Measurements from ENCODE around the gene ITPK1.

Gene ITPK1

DNA sequence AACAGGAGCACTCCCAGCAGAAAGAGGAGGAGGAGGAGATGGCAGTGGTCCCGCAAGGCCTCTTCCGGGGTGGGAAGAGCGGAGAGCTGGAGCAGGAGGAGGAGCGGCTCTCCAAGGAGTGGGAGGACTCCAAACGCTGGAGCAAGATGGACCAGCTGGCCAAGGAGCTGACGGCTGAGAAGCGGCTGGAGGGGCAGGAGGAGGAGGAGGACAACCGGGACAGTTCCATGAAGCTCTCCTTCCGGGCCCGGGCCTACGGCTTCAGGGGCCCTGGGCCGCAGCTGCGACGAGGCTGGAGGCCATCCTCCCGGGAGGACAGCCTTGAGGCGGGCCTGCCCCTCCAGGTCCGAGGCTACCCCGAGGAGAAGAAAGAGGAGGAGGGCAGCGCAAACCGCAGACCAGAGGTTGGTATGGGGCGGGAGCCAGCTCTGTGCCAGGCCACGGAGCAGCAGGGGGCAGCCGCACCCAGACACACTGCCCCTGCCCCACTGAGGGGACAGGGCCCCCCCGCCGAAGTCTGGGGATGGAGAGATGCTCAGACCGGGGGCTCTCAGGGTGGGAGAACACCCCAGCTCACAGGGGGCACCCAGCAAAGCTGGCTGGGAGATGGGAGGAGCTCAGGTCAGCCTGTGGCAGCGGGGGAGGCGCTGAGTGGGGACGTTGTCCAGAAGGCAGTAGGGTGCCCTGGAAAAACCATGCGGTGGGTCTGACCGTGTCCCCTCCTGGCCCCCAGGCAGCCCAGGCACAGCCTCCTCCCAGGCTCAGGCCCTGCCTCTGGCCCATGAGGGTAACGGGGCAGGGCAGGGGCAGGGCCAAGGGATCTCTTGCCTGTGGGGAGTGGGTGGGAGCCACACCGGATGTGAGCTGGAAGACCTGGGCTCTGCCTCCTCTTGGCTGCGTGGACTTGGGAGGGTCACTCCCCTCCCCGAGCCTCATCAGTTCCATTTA, 183.0 kb downstream of the ITPK1 start:
- no peak overlapping the region for H3K4me2 ChIP-seq (ENCODE audit: low read length)
- H3K4me3 ChIP-seq (ENCODE audit: low read length): no peak overlapping the region
- H3K36me3 ChIP-seq (ENCODE audit: control insufficient read depth, insufficient read depth, low read length): no peaks in the 10 kb centered on the region
- no peaks in the 10 kb centered on the region for H3K79me2 ChIP-seq (ENCODE audit: control insufficient read depth, insufficient read depth, low read length)
- DNase-seq: no peak
- H3K27me3 ChIP-seq (ENCODE audit: insufficient read depth, low read length, poor library complexity): no peaks in the 10 kb centered on the region
- H2AK5ac ChIP-seq (ENCODE audit: low read length): no peak overlapping the region
- no peak overlapping the region for H4K8ac ChIP-seq (ENCODE audit: low read depth, low read length)
- H3K79me1 ChIP-seq (ENCODE audit: low read length): no peaks in the 10 kb centered on the region
- no peak overlapping the region for H3K4ac ChIP-seq (ENCODE audit: low read depth, low read length)
- no peak overlapping the region for H3K9ac ChIP-seq (ENCODE audit: low read length)
- H3K18ac ChIP-seq (ENCODE audit: low read length): no peak overlapping the region
- no peak overlapping the region for H3K27ac ChIP-seq (ENCODE audit: low read depth, low read length)
- WGBS (ENCODE audit: extremely low coverage, insufficient coverage, low lambda C conversion rate): no CpG with 5 or more reads among the region's 35 CpGs
- no peak overlapping the region for H4K5ac ChIP-seq (ENCODE audit: low read length)
- H2BK5ac ChIP-seq (ENCODE audit: low read length): no peak overlapping the region
- H3K56ac ChIP-seq (ENCODE audit: low read length): no peak overlapping the region
- no peak overlapping the region for H2BK15ac ChIP-seq (replicated peaks; ENCODE audit: low read depth)
- no peak overlapping the region for H3K23ac ChIP-seq (ENCODE audit: low read length)
- H2BK120ac ChIP-seq (ENCODE audit: low read depth, low read length): no peak overlapping the region
- no peaks in the 10 kb centered on the region for H3K4me1 ChIP-seq (ENCODE audit: control insufficient read depth, low read depth, low read length)

DNA sequence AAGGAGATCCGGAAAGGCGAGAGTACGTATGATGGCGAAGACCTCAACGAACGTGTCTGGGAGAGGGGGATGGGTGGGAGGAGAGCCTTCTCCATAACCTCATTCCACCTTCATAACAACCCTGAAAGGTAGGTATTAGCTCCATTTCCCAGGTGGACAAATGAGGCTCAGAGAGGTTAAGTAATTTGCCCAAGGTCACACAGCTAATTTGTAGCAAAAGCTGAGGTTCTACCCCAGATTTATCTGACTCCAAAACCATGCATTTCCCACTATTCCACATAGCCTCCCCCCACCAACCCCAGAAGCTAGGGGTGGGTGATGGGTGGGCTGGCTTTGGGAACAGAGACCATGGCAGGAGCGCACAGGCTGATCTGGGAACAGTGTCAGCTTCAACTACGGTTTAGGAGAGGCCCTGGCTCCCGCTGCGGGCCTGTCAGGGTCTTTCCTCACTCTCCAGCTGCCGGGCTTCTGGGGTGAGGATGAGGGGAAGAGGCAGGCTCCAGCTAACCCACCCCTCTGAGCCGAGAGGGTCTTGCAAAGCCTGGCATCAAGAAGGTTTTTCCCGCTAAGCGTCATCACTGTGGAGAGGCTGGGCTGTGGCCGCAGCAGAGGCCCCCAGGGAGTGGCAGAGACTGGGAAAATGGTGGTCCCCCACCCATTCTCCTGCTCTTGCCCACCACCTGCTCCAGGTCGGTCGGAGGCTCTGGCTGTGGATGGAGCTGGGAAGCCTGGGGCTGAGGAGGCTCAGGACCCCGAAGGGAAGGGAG, 183.9 kb downstream of the ITPK1 start:
- H3K4me2 ChIP-seq (ENCODE audit: low read length): no peak overlapping the region

DNA sequence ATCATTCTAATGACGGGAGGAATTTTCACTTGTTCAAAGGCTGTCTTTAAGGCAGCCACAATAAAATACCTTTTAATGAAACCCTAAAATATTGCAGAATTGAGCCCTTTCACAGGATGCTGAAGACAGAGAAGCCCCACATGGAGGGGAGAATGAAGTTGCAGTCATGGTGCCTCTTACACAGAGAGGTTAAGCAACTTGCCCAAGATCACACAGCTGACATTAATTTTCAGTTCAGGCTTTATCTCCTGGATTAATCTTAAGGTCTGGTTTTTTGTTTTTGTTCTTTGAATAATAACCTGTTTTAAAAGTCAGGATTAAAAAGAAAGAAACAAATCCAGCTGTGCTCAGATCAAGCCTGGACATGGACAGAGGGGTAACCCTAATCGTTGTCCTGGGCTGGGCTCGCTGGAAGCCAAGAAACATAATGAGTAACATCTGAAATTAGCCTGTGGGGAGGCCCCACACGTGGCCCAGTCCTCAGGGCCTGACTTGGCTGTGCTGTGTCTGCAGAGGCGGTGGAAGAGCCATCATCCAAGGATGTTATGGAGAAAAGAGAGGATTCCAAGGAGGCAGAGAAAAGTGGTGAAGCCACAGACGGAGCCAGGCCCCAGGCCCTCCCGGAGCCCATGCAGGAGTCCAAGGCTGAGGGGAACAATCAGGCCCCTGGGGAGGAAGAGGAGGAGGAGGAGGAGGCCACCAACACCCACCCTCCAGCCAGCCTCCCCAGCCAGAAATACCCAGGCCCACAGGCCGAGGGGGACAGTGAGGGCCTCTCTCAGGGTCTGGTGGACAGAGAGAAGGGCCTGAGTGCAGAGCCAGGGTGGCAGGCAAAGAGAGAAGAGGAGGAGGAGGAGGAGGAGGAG, 184.8 kb downstream of the ITPK1 start:
- no peak overlapping the region for H3K23ac ChIP-seq (ENCODE audit: low read length)
- no peak overlapping the region for H3K4me3 ChIP-seq (ENCODE audit: low read length)
- no peak overlapping the region for H2AK5ac ChIP-seq (ENCODE audit: low read length)
- no peak overlapping the region for H3K56ac ChIP-seq (ENCODE audit: low read length)
- H3K79me1 ChIP-seq (ENCODE audit: low read length): no peaks in the 10 kb centered on the region
- no CpG with 5 or more reads among the region's 8 CpGs for WGBS (ENCODE audit: extremely low coverage, insufficient coverage, low lambda C conversion rate)
- H3K4me2 ChIP-seq (ENCODE audit: low read length): no peak overlapping the region
- no peaks in the 10 kb centered on the region for H3K27me3 ChIP-seq (ENCODE audit: insufficient read depth, low read length, poor library complexity)
- no peak overlapping the region for H3K4ac ChIP-seq (ENCODE audit: low read depth, low read length)
- no peak overlapping the region for H3K9ac ChIP-seq (ENCODE audit: low read length)
- DNase-seq: no peak
- no peaks in the 10 kb centered on the region for H3K36me3 ChIP-seq (ENCODE audit: control insufficient read depth, insufficient read depth, low read length)
- H2BK15ac ChIP-seq (replicated peaks; ENCODE audit: low read depth): no peak overlapping the region
- no peak overlapping the region for H4K8ac ChIP-seq (ENCODE audit: low read depth, low read length)
- H2BK5ac ChIP-seq (ENCODE audit: low read length): no peak overlapping the region
- H4K5ac ChIP-seq (ENCODE audit: low read length): no peak overlapping the region
- no peak overlapping the region for H2BK120ac ChIP-seq (ENCODE audit: low read depth, low read length)
- no peaks in the 10 kb centered on the region for H3K79me2 ChIP-seq (ENCODE audit: control insufficient read depth, insufficient read depth, low read length)
- no peaks in the 10 kb centered on the region for H3K4me1 ChIP-seq (ENCODE audit: control insufficient read depth, low read depth, low read length)
- H3K27ac ChIP-seq (ENCODE audit: low read depth, low read length): no peak overlapping the region
- H3K18ac ChIP-seq (ENCODE audit: low read length): no peak overlapping the region

More for the DNA sequence above, 183.9 kb downstream of the ITPK1 start:
- Histone ChIP-seq H3K56ac (ENCODE audit: low read length) (no peak overlapping the region), H2BK120ac (ENCODE audit: low read depth, low read length) (no peak overlapping the region), H3K9ac (ENCODE audit: low read length) (no peak overlapping the region), H3K27me3 (ENCODE audit: insufficient read depth, low read length, poor library complexity) (no peaks in the 10 kb centered on the region), H3K4ac (ENCODE audit: low read depth, low read length) (no peak overlapping the region), H4K5ac (ENCODE audit: low read length) (no peak overlapping the region), H3K79me2 (ENCODE audit: control insufficient read depth, insufficient read depth, low read length) (no peaks in the 10 kb centered on the region), H3K79me1 (ENCODE audit: low read length) (no peaks in the 10 kb centered on the region), H3K27ac (ENCODE audit: low read depth, low read length) (no peak overlapping the region), H2BK15ac (replicated peaks; ENCODE audit: low read depth) (no peak overlapping the region), H3K36me3 (ENCODE audit: control insufficient read depth, insufficient read depth, low read length) (no peaks in the 10 kb centered on the region), H3K4me1 (ENCODE audit: control insufficient read depth, low read depth, low read length) (no peaks in the 10 kb centered on the region), H2BK5ac (ENCODE audit: low read length) (no peak overlapping the region), H2AK5ac (ENCODE audit: low read length) (no peak overlapping the region), H4K8ac (ENCODE audit: low read depth, low read length) (no peak overlapping the region), H3K23ac (ENCODE audit: low read length) (no peak overlapping the region), H3K4me3 (ENCODE audit: low read length) (no peak overlapping the region), H3K18ac (ENCODE audit: low read length) (no peak overlapping the region)
- no peak for DNase-seq
- no CpG with 5 or more reads among the region's 18 CpGs for WGBS (ENCODE audit: extremely low coverage, insufficient coverage, low lambda C conversion rate)

- H3K4ac ChIP-seq (ENCODE audit: low read depth, low read length): no peak overlapping the region
- H3K56ac ChIP-seq (ENCODE audit: low read length): no peak overlapping the region
- no peak overlapping the region for H3K18ac ChIP-seq (ENCODE audit: low read length)
- H3K4me3 ChIP-seq (ENCODE audit: low read length): no peak overlapping the region
- DNase-seq: no peak
- H2AK5ac ChIP-seq (ENCODE audit: low read length): no peak overlapping the region
- no CpG with 5 or more reads among the region's 20 CpGs for WGBS (ENCODE audit: extremely low coverage, insufficient coverage, low lambda C conversion rate)
- H3K79me1 ChIP-seq (ENCODE audit: low read length): no peaks in the 10 kb centered on the region
- H3K23ac ChIP-seq (ENCODE audit: low read length): no peak overlapping the region
- no peak overlapping the region for H2BK15ac ChIP-seq (replicated peaks; ENCODE audit: low read depth)
- H2BK5ac ChIP-seq (ENCODE audit: low read length): no peak overlapping the region
- no peaks in the 10 kb centered on the region for H3K36me3 ChIP-seq (ENCODE audit: control insufficient read depth, insufficient read depth, low read length)
- no peaks in the 10 kb centered on the region for H3K4me1 ChIP-seq (ENCODE audit: control insufficient read depth, low read depth, low read length)
- no peak overlapping the region for H3K4me2 ChIP-seq (ENCODE audit: low read length)
- H3K9ac ChIP-seq (ENCODE audit: low read length): no peak overlapping the region
- H3K27me3 ChIP-seq (ENCODE audit: insufficient read depth, low read length, poor library complexity): no peaks in the 10 kb centered on the region
- no peak overlapping the region for H3K27ac ChIP-seq (ENCODE audit: low read depth, low read length)
- H4K8ac ChIP-seq (ENCODE audit: low read depth, low read length): no peak overlapping the region
- H2BK120ac ChIP-seq (ENCODE audit: low read depth, low read length): no peak overlapping the region
- no peaks in the 10 kb centered on the region for H3K79me2 ChIP-seq (ENCODE audit: control insufficient read depth, insufficient read depth, low read length)
- H4K5ac ChIP-seq (ENCODE audit: low read length): no peak overlapping the region
Observed at GRCh38 chr14:92929689-92930608, 185.8 kb downstream of the ITPK1 start.
